Upper lobe of right lung (tissue), 1 donor: ENCODE measurements around the gene ABLIM2. TPM values are rescaled to one million over a fixed set of nuclear protein-coding genes. Genes with fewer than 3 reads are reported as not detected.

ENCODE experiments used
- ATAC-seq: fragments of 200-7000 bp; cut with Tn5 transposase; one replicate; pipeline ENCODE4 v1.9.1; 2020; ENCODE audit warnings: mild to moderate bottlenecking, moderate library complexity
- DNase-seq: peaks from one replicate; pipeline ENCODE4 v3.0.0-alpha.2; 2020
- H3K27ac ChIP-seq: fragments of 200-600 bp; one replicate; pipeline ENCODE4 v1.8.0; 2022
- H3K27me3 ChIP-seq: fragments of 200-600 bp; one replicate; pipeline ENCODE4 v1.8.0; 2022; ENCODE audit warnings: mild to moderate bottlenecking
- H3K36me3 ChIP-seq: fragments of 200-600 bp; one replicate; pipeline ENCODE4 v1.8.0; 2022
- H3K4me1 ChIP-seq: fragments of 200-600 bp; one replicate; pipeline ENCODE4 v1.8.0; 2022
- H3K4me3 ChIP-seq: fragments of 200-600 bp; one replicate; pipeline ENCODE4 v1.8.0; 2022; ENCODE audit warnings: mild to moderate bottlenecking
- H3K9me3 ChIP-seq: fragments of 200-600 bp; one replicate; pipeline ENCODE4 v1.8.0; 2022
- intact Hi-C: fragments of 100-400 bp; cut with DNase I; formaldehyde crosslinking; loops from one replicate; pipeline ENCODE4 v1.11.0; 2022
- total RNA-seq: library from RNA; stranded (reverse); fragmentation: NEBNext Ultra II Directional; extraction: Animal tissue kit (Norgen Biotek cat#: 25700); gene quantifications from one replicate; pipeline ENCODE4 v1.2.1, GENCODE V29; 2021
- TF ChIP-seq, protein P1 (sequence below): fragments of 200-600 bp; IDR thresholded peaks from one replicate; pipeline ENCODE4 v1.8.0; 2022; ENCODE audit warnings: antibody characterized with exemption
- donor health status: DM: no; HTN: yes; CAD: no; lungs with severe emphysema.

Gene ABLIM2
- total RNA-seq, 1 donor from 2014 or later = 12.7 TPM

DNA sequence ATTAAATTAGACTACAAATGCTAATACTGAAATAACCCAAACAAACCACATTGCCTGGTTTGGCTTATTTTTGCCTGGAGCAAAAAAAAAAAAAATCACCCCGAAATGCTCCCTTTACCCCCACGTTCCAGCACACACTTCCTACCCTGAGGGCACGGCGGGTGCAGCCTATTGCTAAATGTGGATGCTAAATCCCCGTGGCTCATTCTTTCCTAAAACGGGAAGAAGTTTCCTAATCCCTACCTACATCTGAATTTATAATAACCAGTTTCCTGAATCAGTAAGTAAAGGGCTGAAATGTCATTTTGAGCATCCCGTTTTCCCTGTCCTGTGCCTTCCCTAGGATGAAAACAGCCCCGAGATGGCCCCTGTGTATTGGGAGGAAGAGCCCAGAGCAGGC, 97.0 kb downstream of the ABLIM2 start:
- TF ChIP-seq, protein P1, sequence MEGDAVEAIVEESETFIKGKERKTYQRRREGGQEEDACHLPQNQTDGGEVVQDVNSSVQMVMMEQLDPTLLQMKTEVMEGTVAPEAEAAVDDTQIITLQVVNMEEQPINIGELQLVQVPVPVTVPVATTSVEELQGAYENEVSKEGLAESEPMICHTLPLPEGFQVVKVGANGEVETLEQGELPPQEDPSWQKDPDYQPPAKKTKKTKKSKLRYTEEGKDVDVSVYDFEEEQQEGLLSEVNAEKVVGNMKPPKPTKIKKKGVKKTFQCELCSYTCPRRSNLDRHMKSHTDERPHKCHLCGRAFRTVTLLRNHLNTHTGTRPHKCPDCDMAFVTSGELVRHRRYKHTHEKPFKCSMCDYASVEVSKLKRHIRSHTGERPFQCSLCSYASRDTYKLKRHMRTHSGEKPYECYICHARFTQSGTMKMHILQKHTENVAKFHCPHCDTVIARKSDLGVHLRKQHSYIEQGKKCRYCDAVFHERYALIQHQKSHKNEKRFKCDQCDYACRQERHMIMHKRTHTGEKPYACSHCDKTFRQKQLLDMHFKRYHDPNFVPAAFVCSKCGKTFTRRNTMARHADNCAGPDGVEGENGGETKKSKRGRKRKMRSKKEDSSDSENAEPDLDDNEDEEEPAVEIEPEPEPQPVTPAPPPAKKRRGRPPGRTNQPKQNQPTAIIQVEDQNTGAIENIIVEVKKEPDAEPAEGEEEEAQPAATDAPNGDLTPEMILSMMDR = no peak
- ATAC-seq (no peak), DNase-seq (no peak)
- H3K36me3 ChIP-seq = no peaks in the 10 kb centered on the region
- H3K27me3 ChIP-seq = no peaks in the 10 kb centered on the region
- H3K9me3 ChIP-seq = peaks cover 10% of the 10 kb centered on the region
- H3K27ac ChIP-seq = no peak overlapping the region
- H3K4me3 ChIP-seq = no peak overlapping the region
- no peaks in the 10 kb centered on the region for H3K4me1 ChIP-seq
- intact Hi-C loops = no loop called here

DNA sequence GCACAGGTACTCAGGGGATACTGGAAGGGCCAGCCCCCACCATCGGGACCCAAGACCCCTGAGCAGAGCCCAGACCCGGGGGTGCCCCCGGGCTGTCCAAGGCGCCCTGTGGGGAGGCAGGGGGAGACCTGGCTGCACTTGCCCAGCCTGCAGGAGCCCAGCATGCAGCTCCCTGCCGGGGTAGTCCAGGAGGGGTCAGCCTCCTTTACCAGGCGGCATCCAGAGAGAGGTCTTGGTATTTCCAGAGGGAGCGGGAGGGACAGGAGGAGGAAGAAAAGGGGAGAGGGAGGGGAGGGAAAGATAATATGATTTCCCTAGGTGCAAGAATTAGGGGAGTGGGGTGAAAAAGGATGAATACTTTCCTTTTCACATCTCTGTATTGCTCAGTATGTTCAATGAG, 97.5 kb downstream of the ABLIM2 start:
- DNase-seq (no peak), ATAC-seq (no peak)
- Histone ChIP-seq H3K4me3 (no peak overlapping the region), H3K9me3 (peaks cover 10% of the 10 kb centered on the region), H3K27ac (no peak overlapping the region), H3K4me1 (no peaks in the 10 kb centered on the region), H3K27me3 (no peaks in the 10 kb centered on the region), H3K36me3 (no peaks in the 10 kb centered on the region)
- intact Hi-C loops = no loop called here
- TF ChIP-seq, protein P1 = no peak

DNA sequence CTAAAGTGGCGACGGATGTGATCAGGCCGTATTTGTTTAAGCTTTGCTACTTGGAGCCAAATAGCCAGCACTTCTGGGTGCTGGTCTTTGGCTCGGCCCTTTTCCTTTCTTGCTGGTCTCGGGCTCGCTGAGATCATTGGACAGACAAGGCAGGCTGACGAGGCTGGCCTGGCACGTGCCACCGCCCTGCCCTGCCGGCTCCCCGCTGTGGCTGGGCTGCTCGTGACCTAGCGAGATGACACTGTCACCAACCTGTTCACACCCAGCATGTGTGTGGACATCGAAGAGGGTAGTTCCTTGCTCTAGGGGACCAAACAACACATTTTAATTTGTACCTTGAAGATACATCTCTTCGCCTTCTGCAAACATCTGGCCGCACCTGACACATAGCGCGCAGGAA, 98.0 kb downstream of the ABLIM2 start:
- Histone ChIP-seq H3K9me3 (peaks cover 10% of the 10 kb centered on the region), H3K27me3 (no peaks in the 10 kb centered on the region), H3K36me3 (no peaks in the 10 kb centered on the region), H3K4me1 (no peaks in the 10 kb centered on the region), H3K4me3 (no peak overlapping the region), H3K27ac (no peak overlapping the region)
- TF ChIP-seq, protein P1 = no peak
- intact Hi-C loops = no loop called here
- ATAC-seq (no peak), DNase-seq (no peak)

DNA sequence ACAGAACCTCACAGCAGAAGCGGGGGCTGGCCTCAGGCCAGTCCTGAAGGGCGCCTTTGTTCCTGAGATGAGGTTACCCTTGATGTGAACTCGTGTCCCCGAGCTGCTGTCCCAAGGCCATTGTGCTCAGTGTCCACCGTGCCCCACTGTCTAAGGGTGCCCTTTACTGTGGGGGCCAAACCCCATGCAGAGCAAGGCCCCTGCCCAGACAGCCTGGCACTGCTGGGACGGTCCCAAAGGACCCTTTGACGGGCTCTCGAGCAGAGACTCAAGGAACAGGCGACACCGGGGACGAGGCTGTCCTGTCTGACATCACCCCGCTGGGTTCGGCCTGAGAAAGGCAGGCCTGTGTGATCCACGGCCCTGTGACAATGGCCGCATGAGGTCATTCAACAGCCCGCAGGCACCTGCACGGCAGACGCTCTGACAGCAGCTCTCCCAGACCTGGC, 100.6 kb downstream of the ABLIM2 start:
- peak; percentile 26 for ATAC-seq

DNA sequence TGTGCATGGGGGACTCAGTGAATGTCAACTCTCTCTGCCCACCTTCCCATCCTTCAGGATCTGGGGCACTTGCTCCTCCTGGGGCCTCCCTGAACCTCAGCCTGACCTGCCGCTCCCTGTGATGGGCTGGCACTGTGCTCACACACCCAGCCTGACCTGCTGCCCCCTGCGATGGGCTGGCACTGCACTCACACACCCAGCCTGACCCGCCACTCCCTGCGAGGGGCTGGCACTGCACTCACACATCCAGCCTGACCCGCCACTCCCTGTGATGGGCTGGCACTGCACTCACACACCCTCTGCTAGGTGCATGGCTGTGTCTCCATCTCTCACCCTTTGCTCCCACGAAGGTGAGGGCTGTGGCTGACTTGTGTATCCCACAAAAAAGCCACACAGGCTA, 103.4 kb downstream of the ABLIM2 start:
- peaks cover 9% of the 10 kb centered on the region for H3K4me1 ChIP-seq
- DNase-seq (no peak), ATAC-seq (no peak)
- H3K9me3 ChIP-seq = no peaks in the 10 kb centered on the region
- H3K27ac ChIP-seq = no peak overlapping the region
- TF ChIP-seq, protein P1 = no peak
- no peaks in the 10 kb centered on the region for H3K36me3 ChIP-seq
- H3K4me3 ChIP-seq = no peak overlapping the region
- H3K27me3 ChIP-seq = no peaks in the 10 kb centered on the region
- intact Hi-C loops = no loop called here

More for the DNA sequence above, 100.6 kb downstream of the ABLIM2 start:
- H3K4me3 ChIP-seq = no peak overlapping the region
- no peak overlapping the region for H3K27ac ChIP-seq
- TF ChIP-seq, protein P1 = no peak
- intact Hi-C loops = no loop called here
- no peaks in the 10 kb centered on the region for H3K4me1 ChIP-seq
- H3K27me3 ChIP-seq = no peaks in the 10 kb centered on the region
- H3K9me3 ChIP-seq = no peaks in the 10 kb centered on the region
- DNase-seq = no peak
- no peaks in the 10 kb centered on the region for H3K36me3 ChIP-seq
